Measurements from ENCODE around the gene TOP2A.

Gene TOP2A

DNA sequence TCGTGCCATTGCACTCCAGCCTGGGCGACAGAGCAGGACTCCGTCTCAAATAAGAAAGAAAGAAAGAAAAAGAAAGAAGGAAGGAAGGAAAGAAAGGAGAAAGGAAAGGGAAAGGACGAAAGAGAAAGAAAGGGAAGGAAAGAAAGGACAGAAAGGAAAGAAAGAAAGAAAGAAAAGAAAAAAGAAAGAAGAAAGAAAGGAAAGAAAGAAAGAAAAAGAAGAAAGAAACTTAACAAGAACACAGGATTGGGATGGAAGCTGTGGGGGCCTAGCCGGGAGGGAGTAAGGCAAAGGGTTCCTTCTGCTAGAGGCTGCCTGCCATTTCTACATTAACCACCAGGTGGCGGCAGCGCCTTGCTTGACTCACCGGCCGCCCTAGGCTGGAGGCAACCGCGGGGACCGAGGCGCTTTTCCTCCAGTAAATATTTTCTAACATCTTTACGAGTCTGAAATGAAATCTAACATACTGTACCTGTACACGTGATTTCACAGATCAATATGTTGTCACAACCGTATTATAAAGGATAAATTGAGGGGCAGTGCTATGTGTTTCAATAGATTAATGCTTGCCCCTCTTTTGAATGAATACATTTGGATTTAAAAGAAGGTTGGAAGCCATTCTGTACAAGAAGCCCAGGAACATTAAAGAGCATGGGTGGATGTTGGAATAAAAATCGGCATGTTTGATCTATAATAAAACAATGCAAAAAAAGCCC lies 59.2 kb downstream of the TOP2A start:
- DNase-seq (ENCODE audit: low read depth in 2 of 2, low spot score in 1 of 2) = peak; percentile 83 to 84

DNA sequence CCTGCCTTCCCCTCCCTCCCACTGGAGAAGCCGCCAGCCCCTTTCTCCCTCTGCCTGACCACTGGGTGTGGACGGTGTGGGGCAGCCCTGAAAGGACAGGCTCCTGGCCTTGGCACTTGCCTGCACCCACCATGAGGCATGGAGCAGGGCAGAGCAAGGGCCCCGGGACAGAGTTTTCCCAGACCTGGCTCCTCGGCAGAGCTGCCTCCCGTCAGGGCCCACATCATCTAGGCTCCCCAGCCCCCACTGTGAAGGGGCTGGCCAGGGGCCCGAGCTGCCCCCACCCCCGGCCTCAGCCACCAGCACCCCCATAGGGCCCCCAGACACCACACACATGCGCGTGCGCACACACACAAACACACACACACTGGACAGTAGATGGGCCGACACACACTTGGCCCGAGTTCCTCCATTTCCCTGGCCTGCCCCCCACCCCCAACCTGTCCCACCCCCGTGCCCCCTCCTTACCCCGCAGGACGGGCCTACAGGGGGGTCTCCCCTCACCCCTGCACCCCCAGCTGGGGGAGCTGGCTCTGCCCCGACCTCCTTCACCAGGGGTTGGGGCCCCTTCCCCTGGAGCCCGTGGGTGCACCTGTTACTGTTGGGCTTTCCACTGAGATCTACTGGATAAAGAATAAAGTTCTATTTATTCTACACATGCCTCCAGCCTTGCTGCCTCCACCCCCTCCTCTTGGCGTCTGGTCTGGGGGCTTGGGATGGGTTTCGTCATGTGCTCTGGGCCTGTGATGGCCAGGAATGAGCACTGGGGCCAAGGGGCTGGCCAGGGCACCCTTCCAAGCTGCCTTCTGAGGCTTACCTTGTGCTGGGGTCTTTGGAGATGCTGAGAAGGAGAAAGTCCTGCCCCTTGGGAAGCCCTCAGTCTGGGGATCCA lies 60.5 kb downstream of the TOP2A start:
- DNase-seq (ENCODE audit: low read depth in 2 of 2, low spot score in 1 of 2) = no peak

DNA sequence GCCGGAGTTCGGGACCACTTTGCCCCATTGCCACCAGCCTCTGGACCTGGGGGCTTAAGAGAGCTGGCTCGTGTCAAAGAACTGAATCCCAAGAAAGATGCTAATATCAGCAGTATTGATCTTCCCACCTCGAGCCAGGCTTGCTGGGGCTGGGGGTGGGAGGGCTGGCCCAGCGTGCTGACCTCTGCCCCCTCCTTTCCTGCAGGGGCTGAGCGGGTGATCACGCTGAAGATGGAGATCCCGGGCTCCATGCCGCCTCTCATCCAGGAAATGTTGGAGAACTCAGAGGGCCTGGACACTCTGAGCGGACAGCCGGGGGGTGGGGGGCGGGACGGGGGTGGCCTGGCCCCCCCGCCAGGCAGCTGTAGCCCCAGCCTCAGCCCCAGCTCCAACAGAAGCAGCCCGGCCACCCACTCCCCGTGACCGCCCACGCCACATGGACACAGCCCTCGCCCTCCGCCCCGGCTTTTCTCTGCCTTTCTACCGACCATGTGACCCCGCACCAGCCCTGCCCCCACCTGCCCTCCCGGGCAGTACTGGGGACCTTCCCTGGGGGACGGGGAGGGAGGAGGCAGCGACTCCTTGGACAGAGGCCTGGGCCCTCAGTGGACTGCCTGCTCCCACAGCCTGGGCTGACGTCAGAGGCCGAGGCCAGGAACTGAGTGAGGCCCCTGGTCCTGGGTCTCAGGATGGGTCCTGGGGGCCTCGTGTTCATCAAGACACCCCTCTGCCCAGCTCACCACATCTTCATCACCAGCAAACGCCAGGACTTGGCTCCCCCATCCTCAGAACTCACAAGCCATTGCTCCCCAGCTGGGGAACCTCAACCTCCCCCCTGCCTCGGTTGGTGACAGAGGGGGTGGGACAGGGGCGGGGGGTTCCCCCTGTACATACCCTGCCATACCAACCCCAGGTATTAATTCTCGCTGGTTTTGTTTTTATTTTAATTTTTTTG lies 61.6 kb downstream of the TOP2A start:
- DNase-seq (ENCODE audit: low read depth in 2 of 2, low spot score in 1 of 2) = no peak

DNA sequence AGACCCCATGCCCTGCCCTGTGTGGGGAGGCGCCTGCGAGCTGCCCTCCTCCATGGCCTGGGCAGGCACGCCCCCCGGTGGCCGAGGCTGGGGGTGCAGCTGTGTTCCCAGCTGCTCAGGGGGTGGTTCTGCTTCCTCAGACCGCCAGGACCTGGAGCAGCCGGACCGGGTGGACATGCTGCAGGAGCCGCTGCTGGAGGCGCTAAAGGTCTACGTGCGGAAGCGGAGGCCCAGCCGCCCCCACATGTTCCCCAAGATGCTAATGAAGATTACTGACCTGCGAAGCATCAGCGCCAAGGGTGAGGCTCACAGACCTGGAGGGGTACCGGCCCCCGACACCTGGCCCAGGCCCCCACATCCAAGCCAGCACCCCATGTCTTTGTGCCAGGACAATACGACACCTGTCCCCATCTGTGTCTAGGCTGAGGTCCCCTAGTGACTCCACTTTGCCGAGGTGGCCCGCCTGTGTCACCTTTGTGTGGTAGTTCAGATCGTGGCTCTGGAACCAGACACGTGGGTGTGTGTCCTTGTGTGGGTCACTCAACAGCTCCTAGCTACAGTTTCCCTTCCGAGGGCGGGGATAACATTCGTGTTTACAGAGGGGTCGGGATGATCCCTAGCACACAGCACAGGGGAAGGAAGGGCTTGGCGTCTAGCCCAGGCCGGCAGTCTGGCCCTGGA lies 62.4 kb downstream of the TOP2A start:
- peak; percentile 54 to 62 for DNase-seq (ENCODE audit: low read depth in 2 of 2, low spot score in 1 of 2)

DNA sequence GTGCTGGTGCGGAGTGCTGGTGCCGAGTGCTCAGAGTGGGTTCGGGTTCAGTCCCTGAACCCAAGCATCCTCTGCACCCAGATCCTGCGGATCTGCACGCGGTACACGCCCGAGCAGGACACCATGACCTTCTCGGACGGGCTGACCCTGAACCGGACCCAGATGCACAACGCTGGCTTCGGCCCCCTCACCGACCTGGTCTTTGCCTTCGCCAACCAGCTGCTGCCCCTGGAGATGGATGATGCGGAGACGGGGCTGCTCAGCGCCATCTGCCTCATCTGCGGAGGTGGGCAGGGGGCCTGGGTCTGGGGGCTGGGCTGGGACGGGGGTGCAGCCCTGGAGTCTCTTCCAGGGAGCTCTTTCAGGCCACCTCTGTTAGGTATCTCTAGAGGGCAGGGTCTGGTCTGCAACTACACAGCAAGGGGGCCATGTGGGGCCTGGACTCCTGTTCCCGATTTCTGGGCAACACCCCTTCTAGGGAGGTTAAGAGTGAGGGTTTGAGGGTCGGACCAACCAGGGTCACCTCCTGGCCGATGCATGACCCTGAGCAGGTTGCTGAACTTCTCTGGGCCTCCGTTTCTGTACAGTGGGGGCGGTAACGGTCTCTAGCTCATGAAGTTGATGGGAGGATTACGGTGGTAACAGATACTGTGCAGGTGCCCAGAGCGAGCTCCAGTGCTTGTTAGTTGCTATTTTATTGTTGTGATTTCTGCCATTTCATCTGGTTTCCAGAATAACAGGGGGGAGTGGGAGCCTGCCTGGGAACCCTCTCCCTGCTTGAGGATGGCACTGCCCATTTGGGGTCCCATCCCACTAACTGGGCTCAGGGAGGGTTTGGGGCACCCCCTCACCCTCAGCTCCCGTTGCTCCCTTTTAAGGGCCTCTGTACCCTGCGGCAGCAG lies 63.2 kb downstream of the TOP2A start:
- DNase-seq (ENCODE audit: low read depth in 2 of 2, low spot score in 1 of 2) = no peak

DNA sequence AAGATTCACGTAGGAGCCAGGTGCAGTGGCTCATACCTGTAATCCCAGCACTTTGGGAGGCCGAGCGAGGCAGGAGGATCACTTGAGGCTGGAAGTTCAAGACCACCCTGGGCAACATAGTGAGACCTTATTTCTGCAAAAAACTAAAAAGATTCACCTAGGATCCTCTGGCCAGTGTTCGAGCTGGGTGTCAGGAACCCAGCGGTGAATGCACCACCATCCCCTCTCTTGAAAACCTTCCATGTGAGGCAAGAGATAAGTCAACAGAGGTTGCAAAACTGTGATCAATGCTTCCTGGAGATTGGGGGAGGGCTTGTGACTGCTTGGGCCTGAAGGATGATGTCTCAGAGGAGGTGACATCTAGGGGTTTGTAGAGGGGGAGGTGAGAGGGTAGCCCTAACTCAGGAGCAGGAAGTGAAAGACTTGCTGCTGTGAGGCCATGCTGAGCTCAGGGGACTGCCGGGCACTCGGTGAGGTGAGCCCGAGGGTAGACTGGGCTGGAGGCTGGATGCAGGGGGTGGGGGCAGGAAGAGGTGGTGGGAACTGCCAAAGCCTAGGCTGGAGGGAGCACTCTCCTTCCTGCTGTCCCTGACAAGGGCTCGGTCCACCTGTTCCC lies 64.8 kb downstream of the TOP2A start:
- DNase-seq (ENCODE audit: low read depth in 2 of 2, low spot score in 1 of 2) = no peak

DNA sequence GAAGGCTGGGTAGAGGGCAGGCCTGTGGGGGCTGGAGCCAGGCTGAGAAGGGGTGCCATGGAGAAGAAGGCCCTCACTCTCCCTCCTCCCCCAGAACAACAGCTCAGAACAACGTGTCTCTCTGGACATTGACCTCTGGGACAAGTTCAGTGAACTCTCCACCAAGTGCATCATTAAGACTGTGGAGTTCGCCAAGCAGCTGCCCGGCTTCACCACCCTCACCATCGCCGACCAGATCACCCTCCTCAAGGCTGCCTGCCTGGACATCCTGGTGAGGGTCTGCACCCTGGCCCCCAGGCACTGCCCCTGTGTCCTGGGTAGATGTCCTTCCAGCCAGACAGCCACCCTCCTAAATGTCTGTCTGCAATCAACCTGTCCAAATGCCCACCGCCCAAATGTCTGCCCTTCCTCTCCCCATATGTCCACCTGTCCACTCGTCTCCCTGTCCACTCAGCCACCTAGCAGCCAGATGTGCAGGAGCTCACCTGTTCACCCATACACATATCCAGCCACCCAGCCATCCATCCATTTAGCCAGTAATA lies 65.4 kb downstream of the TOP2A start:
- no peak for DNase-seq (ENCODE audit: low read depth in 2 of 2, low spot score in 1 of 2)

DNA sequence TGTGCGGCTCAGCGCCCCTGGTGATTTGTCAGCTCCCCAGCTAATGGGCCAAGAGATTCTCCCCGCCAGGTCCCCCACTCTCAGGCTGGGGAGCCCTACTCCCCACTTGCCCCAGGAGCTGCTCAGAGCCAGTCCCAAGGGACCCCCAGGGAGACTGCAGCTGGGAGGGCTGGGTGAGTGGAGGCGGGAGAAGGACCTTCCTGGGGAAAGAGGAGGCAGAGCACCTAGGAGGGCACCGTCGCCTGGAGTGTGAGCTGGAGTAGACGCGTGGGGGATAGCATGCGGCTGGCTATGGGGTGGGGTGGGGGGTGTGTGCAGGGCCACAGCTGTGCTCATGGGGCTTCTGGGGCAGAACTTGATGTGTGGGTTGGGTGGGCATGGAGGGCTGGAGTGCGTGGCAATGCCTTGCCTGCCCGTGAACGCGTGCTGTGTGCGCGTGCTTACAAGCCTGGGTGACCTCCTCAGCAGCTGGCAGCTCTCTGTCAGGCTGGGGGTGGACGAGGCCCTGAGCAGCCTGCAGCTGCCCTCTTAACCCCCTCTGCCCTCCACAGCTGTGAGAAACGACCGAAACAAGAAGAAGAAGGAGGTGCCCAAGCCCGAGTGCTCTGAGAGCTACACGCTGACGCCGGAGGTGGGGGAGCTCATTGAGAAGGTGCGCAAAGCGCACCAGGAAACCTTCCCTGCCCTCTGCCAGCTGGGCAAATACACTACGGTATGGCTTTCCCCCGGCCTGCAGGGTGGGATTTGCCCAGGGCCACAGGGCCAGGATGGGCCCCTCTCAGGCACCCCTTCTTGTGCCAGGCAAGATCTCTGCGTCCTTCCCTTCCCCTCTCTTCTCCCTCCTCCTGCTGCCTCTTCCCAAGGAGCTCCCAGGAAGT lies 66.1 kb downstream of the TOP2A start:
- no peak for DNase-seq (ENCODE audit: low read depth in 2 of 2, low spot score in 1 of 2)

DNA sequence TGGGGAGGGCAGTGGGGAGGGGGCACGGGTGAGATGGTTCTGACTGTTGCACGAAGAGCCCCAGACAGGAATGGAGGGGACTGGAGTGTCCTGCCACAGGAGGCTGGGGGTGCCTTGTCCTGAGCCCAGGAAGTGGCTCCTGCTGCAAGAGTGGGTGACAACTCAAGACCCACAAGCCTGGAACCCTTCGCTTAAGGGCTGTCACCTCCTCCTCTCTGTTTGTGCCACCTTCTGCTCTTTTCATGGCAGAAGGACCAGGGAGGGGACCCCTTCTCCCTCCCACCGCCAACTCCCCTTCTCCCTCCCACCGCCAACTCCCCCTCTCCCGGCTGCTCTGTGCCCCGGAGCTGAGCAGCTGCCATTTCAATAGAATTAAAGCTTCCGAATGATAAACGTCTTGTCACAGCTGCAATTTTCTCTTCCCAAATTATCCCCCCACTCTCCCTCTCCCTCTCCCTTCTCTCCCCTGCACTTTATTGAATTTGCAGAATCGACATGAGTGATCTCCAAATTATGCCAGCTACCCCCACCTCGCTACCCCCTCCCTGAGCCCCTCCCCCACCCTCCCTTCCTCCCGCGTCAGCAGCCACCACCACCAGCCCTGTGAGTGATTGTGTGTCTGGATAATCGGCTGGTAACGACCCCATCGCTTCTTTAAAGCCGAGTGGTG lies 66.9 kb downstream of the TOP2A start:
- DNase-seq (ENCODE audit: low read depth in 2 of 2, low spot score in 1 of 2) = no peak

DNA sequence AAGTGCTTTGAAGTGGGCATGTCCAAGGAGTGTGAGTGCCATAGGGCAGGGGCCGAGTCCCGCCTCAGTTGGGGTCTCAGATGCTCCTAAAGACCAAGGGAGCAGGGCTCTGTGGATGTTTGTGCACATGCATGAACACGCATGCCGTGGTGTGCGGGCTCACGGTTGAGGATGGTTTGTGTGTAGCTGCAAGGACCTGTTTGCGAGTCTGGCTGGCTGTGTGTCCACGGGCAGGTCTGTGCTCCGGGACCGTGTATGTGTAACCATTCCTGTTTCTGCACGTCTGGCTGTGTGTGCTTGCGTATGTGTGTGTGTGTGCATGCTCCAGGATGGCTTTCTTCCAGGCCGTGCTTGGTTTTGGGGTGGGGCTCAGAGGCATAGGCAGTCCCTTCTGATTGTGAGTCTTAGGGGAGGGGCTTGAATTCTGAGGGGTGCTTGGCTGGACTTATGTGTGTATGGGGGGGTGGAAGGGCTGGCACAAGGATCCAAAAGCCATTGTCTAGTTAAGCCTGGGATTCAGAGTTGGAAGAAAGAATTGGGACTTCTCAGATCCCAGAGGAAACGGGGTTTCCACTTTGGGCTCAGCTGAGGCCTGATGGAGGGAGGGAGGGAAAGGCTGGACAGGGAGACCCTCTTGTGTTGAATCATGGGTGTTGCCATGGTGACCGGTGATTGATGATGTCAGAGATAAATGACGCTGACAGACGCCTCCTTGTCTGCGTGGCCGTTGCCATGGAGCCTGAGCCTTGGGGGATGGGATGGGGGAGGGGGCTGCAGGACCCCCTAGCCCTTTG lies 67.6 kb downstream of the TOP2A start:
- DNase-seq (ENCODE audit: low read depth in 2 of 2, low spot score in 1 of 2) = no peak

DNA sequence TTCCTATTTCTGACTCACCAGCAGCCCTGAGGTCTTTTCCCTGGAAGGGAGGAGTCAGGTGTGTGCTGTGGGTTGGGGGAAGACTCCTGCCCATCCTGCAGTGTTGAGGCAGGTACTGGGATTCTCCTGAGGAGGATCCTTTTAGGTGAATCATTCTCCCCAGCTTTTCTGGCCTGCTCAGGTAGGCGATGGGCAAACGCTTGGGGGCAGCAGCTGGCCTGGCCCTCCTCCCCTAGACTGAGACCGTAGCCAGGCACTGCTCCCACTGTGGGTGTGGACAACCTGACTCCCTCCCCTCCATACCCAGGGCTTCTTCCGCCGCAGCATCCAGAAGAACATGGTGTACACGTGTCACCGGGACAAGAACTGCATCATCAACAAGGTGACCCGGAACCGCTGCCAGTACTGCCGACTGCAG lies 68.2 kb downstream of the TOP2A start:
- no peak for DNase-seq (ENCODE audit: low read depth in 2 of 2, low spot score in 1 of 2)

DNA sequence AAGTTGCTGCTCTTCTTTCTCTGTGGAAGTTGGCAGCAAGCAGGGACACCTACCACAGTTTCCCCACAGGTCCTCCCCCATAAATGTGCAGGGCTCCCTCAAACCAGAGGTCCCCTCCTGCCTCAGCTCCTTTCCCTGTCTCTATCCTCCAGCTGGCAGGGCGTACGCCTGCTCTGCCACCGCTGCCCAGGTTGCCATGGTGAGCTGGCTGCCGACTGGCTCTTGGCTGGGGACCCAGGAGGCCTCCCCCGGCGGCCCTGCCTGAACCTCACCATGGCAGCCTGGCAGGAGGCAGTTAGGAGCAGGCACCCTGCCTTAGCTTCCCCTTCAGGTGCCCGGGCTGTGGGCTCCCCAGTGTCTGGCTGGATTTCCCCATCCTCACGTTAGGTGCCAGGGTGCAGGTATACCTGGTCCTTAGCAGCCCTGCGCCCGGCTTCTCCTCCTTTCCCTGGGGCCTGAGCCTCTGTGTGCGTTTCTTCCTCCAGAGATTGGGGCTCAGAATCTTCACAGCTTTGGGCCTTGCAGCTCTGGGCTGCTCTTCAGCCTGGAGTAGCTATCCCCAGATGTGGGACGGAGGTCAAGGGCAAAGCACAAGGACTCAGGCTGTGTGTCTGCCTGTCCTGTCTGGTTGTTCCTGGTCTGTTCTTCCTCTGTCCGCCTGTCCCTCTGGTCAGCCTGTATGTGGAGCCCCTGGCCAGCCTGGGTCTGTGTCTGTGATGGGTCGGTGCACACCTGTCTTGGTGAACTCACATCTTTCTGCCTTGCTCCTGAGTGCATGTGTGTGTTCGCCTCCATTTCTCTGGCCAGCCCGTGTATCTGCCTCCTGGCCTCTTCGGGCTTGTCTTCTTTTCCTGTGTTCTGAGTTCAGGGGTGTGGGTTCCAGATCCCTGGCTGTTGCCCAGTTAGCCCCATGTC lies 68.9 kb downstream of the TOP2A start:
- no peak for DNase-seq (ENCODE audit: low read depth in 2 of 2, low spot score in 1 of 2)

DNA sequence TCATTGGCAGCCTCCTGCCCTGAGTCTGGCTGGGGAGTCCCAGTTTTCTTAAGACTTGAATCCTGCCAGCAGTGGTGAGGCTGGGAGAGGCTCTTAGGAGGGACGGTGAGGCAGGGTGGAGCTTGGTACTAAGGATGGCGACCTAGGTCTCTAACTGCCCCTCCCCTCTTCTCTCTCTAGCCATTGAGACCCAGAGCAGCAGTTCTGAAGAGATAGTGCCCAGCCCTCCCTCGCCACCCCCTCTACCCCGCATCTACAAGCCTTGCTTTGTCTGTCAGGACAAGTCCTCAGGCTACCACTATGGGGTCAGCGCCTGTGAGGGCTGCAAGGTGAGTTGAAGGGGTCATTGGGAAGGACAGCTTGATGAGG lies 69.6 kb downstream of the TOP2A start:
- DNase-seq (ENCODE audit: low read depth in 2 of 2, low spot score in 1 of 2) = no peak

DNA sequence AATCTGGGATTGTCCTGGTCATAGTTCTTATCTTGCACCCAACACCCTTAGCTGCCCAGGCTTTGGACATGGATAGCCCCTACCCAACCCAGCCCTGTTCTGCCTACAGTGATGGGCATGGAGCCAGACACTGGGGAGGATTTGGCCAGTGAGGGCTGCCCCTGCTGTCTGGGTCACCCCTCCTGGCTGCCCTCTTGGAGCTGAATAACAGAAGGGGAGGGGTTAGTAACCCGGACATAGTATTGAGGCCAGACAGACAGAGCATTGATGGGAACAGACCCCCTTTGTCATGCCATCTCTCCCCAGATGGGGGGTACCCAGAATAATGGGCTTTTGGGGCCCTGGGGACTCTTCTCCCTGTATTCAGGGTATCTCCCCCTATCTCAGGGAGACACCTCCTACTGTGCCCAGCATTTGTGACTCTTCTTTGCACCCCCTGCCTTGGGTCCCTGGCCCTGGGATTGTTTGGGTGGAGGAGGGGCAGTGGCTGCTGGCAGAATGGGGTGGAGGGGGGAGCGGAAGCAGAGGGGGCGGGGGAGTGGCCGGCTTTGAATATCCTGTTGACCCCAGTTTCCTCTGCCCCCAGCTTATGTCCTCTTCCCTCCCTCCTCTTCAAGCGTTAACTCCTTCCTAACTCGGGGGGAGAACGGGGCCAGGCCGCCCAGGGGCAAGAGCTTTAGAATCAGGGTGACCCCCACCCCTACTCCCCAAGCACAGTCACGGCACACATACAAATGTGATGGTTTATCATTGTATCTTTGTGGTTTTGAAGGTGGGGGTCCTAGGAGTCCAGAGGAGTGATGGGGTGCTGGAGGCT lies 70.2 kb downstream of the TOP2A start:
- no peak for DNase-seq (ENCODE audit: low read depth in 2 of 2, low spot score in 1 of 2)

DNA sequence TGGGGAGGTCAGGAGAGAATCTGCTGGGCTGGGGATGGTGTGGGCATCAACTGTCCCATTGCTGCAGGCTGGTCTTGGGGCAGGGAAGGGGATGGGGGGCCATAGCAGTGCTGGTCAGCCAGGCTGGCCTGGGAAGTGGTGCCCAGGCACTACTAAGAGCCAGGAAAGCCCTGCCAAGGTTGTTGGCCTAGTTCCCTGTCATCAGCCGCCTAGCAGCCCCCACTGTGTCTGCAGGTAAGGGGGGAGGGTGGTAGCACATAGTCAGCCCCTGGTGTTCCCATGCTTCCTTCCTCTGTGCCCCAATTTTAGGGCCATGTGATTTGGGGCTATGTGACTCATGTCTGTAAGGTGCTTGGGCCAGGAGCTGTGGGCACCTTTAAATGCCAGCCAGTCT lies 70.9 kb downstream of the TOP2A start:
- no peak for DNase-seq (ENCODE audit: low read depth in 2 of 2, low spot score in 1 of 2)
